Measurements from ENCODE around the gene SNX8. TPM values are rescaled to one million over a fixed set of nuclear protein-coding genes. Genes with fewer than 3 reads are reported as not detected.

Gene SNX8
- polyA plus RNA-seq, 2 of the 4 experiments (the other 2 are of a cell fraction) = 21.2 to 36.3 TPM

- peaks cover under 1% of the 10 kb centered on the region; the same call in 2 of the 3 replicates for H3K4me1 ChIP-seq
- no peaks in the 10 kb centered on the region for H3K9me3 ChIP-seq
- DNase-seq (ENCODE audit: low read depth in 1 of 2, low spot score in 1 of 2) = no peak
- TF ChIP-seq, protein P1, sequence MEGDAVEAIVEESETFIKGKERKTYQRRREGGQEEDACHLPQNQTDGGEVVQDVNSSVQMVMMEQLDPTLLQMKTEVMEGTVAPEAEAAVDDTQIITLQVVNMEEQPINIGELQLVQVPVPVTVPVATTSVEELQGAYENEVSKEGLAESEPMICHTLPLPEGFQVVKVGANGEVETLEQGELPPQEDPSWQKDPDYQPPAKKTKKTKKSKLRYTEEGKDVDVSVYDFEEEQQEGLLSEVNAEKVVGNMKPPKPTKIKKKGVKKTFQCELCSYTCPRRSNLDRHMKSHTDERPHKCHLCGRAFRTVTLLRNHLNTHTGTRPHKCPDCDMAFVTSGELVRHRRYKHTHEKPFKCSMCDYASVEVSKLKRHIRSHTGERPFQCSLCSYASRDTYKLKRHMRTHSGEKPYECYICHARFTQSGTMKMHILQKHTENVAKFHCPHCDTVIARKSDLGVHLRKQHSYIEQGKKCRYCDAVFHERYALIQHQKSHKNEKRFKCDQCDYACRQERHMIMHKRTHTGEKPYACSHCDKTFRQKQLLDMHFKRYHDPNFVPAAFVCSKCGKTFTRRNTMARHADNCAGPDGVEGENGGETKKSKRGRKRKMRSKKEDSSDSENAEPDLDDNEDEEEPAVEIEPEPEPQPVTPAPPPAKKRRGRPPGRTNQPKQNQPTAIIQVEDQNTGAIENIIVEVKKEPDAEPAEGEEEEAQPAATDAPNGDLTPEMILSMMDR (IDR thresholded peaks at IDR 0.05) = no peak
- no peak for TF ChIP-seq FOSB (CRISPR knock-in tag; IDR thresholded peaks at IDR 0.05)
- no peak for TF ChIP-seq HOXB5 (CRISPR knock-in tag; IDR thresholded peaks at IDR 0.05)
- no peak for TF ChIP-seq JUN (IDR thresholded peaks at IDR 0.05)
- TF ChIP-seq, protein P2, sequence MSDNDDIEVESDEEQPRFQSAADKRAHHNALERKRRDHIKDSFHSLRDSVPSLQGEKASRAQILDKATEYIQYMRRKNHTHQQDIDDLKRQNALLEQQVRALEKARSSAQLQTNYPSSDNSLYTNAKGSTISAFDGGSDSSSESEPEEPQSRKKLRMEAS (IDR thresholded peaks at IDR 0.05) = no peak
- no peak for TF ChIP-seq RARB (CRISPR knock-in tag; IDR thresholded peaks at IDR 0.05)
- TF ChIP-seq ESRRA (IDR thresholded peaks at IDR 0.05; ENCODE audit: borderline replicate concordance, low read length) = no peak
- TF ChIP-seq HOXB13 (CRISPR knock-in tag; IDR thresholded peaks at IDR 0.05; ENCODE audit: low read depth) = no peak
- TF ChIP-seq POLR2AphosphoS2 (conservative IDR thresholded peaks at IDR 0.05; ENCODE audit: low read length) = no peak
- no peak for TF ChIP-seq CBX8 (IDR thresholded peaks at IDR 0.05)
- no peak for TF ChIP-seq FOSL2 (IDR thresholded peaks at IDR 0.05)
- TF ChIP-seq FOSL2 (CRISPR knock-in tag; IDR thresholded peaks at IDR 0.05) = no peak
- TF ChIP-seq KDM5A (IDR thresholded peaks at IDR 0.05) = no peak
- TF ChIP-seq, protein P3, sequence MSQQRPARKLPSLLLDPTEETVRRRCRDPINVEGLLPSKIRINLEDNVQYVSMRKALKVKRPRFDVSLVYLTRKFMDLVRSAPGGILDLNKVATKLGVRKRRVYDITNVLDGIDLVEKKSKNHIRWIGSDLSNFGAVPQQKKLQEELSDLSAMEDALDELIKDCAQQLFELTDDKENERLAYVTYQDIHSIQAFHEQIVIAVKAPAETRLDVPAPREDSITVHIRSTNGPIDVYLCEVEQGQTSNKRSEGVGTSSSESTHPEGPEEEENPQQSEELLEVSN (IDR thresholded peaks at IDR 0.05; ENCODE audit: borderline replicate concordance, low read depth) = no peak
- no peak for TF ChIP-seq NR3C1 (IDR thresholded peaks at IDR 0.05)
- TF ChIP-seq FOXS1 (CRISPR knock-in tag; IDR thresholded peaks at IDR 0.05) = no peak
- TF ChIP-seq HES2 (IDR thresholded peaks at IDR 0.05) = no peak
- no peak overlapping the region for H3K27ac ChIP-seq
- POLR2A ChIA-PET = interaction anchor here (1.0 kb wide), 1 partner anchor 14 kb away, joined by 3 read pairs; the partner anchor contains the start of genes MRM2 and NUDT1
- no peak overlapping the region for H3K4me2 ChIP-seq
- no peak overlapping the region for H3K4me3 ChIP-seq
- ATAC-seq = no peak
- CTCF ChIA-PET = interaction anchor here (2.6 kb wide), 1 partner anchor 92 kb away, joined by 11 read pairs; no protein-coding TSS in a partner anchor
- FAIRE-seq = no peak
- 87% methylated on average over 32 of the region's 33 CpGs for WGBS (ENCODE audit: missing lambda C conversion rate)
Measured at GRCh38 chr7:2255145-2256139, 58.8 kb downstream of the SNX8 start.

- no peaks in the 10 kb centered on the region for H3K9me3 ChIP-seq
- WGBS (ENCODE audit: missing lambda C conversion rate) = 93% methylated on average over 24 of the region's 31 CpGs
- TF ChIP-seq FOSL2 (IDR thresholded peaks at IDR 0.05) (no peak), FOSL2 (CRISPR knock-in tag; IDR thresholded peaks at IDR 0.05) (no peak), MAZ (IDR thresholded peaks at IDR 0.05; ENCODE audit: borderline replicate concordance, low read depth, low read length) (no peak), HOXB5 (CRISPR knock-in tag; IDR thresholded peaks at IDR 0.05) (no peak), ESRRA (IDR thresholded peaks at IDR 0.05; ENCODE audit: borderline replicate concordance, low read length) (no peak), FOSB (CRISPR knock-in tag; IDR thresholded peaks at IDR 0.05) (no peak), SMC3 (IDR thresholded peaks at IDR 0.05) (no peak), EP300 (IDR thresholded peaks at IDR 0.05) (no peak), BHLHE40 (IDR thresholded peaks at IDR 0.05; ENCODE audit: low read depth, low read length) (no peak)
- TF ChIP-seq, protein P4, sequence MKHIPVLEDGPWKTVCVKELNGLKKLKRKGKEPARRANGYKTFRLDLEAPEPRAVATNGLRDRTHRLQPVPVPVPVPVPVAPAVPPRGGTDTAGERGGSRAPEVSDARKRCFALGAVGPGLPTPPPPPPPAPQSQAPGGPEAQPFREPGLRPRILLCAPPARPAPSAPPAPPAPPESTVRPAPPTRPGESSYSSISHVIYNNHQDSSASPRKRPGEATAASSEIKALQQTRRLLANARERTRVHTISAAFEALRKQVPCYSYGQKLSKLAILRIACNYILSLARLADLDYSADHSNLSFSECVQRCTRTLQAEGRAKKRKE (CRISPR knock-in tag; IDR thresholded peaks at IDR 0.05; ENCODE audit: low read depth) = no peak
- TF ChIP-seq, protein P1 (IDR thresholded peaks at IDR 0.05) = no peak
- no peak for ATAC-seq
- no peak for FAIRE-seq
- peaks cover under 1% of the 10 kb centered on the region; the same call in 2 of the 3 replicates for H3K4me1 ChIP-seq
- H3K27ac ChIP-seq = no peak overlapping the region
- CTCF ChIA-PET = interaction anchor here (2.6 kb wide), 1 partner anchor 93 kb away, joined by 11 read pairs; no protein-coding TSS in a partner anchor
- H3K4me2 ChIP-seq = no peak overlapping the region
- no peak overlapping the region for H3K4me3 ChIP-seq
- POLR2A ChIA-PET = interaction anchor here (1.0 kb wide), 1 partner anchor 13 kb away, joined by 3 read pairs; the partner anchor contains the start of genes MRM2 and NUDT1
- no peak for DNase-seq (ENCODE audit: low read depth in 1 of 2, low spot score in 1 of 2)
Measured at GRCh38 chr7:2254429-2255144, 59.7 kb downstream of the SNX8 start.

Measured in A549 (cell line).